ENCODE data around the gene AMOTL1.

Gene AMOTL1

DNA sequence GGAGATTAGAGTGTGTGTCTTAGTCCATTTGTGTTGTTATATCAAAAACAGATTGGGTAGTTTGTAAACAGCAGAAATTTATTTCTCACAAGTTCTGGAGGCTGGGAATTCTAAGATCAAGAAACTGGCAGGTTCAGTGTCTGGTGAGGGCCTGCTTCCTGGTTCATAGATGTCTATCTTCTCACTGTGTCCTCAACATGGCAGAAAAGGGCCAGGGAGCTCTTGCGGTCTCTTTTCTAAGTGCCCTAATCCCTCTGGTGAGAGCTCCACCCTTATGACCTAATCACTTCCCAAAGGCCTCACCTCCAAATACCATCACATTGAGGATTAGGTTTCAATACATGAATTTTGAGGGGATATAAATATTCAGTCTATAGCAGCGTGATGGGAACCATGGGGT, 25.5 kb upstream of the AMOTL1 start:
- DNase-seq (ENCODE audit: low read depth, low spot score): no peak

DNA sequence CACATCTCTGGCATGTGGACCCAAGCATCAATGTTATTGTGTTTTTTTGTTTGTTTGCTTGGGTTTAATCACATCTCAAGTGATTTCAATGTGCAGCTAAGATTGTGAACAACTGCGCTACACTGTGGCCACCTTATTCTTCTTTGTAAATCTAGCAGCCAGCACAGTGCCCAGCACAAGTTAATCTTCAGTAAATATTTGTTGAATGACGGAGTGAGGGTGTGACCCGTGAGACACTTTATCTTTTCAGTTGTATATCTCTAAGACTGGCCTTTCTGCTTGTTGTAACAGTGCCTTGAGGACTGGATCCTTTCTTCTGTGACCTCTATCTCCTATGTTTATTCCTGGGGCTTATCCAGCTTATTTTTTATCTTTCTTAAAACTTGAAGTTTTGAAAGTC, 21.4 kb upstream of the AMOTL1 start:
- no peak for DNase-seq (ENCODE audit: low read depth, low spot score)

DNA sequence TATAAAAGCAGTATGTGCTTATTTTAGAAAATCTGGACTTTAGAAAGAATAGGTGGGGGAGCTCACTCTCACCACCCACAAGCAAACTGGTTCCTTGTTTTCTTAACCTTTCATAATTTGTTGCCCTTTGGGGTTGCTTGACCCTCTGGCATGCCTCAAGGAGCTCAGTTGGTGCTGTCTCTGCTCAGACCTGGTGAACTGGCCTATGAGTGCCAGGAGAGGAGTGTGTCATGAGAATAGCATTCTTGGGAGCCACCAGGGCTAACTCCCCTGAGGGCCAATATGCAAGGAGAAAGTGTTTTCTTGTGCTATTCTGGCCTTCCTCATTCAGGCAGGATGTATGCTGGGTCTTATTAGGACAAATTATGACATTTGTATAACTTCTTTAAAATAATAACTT, 21.0 kb upstream of the AMOTL1 start:
- DNase-seq (ENCODE audit: low read depth, low spot score): no peak

DNA sequence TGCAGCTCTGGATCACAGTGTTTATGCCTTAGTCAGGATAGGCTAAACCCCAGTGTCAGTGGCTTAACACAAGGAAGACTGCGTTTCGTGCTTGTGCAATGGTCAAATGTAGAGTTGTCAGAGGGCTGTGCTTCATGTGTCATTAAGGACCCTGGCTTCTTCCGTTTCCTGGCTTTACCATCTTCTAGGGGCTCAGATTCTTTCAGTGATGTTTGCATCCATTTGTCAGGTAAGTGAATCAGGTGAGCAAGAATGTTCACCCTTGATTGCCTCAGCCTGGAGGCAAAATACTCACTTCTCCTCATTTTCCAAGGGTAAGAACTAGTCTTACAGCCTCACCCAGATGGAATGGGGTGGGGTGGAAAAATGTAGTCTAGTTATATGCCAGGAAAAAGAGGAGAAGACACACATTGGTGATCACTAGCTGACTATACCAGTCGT, 20.5 kb upstream of the AMOTL1 start:
- DNase-seq (ENCODE audit: low read depth, low spot score): no peak

DNA sequence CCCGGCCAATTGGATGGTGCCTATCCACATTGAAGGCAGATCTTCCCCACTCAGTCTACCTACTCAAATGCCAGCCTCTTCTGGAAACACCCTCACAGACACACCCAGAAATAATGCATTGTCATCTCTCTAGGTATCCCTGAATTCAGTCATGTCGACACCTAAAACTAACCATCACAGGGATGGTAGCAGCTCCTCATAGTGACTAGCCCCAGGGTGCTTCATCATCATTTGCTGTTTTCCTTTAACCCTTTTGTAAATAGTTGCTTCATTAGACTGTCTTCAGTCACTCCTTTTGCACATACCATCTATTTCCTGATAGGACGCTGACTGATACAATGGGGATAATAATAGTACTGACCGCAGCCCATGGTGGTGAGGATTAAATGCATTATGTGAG, 18.8 kb upstream of the AMOTL1 start:
- DNase-seq (ENCODE audit: low read depth, low spot score): no peak

DNA sequence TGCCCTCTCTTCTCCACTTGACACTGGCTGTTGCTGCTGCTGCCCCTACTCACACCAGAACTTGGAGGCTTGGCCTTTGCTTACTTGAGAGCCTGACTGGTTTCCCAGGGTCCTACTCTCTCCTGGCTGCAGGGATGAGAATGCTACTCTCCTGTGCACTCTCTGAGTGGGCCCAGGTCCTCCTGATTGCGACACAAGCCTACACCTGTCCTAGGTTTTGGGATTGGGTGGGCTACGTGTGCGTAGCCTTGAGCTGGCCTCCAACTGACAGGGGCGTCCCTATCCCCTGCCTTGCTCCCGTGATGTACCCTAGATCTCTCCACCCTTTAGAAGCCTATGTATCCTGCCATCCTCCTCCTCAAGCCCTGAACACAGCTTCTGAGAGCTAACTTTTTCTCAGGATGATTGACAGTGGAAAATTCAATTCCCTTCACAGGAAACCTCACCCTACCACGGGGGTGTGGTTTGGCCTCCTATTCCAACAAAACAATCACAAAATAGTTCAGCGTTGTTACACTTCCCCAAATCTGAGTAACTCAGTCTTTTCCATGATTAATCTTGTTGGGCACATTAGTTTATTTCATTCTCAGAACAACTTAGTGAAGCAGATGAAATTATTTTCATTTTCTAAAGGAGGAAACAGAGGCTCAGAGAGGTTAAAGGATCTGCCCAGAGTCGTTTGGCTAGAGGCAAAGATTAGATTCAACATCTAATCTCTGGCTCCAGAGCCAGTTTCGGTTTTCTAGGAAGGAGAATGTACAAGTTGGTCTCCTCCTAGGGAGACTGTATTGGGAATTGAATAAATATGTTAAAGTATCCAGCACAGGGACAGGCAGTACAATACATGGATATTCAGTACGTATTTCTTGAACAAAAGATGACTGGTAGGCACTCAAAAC, 17.6 kb upstream of the AMOTL1 start:
- DNase-seq (ENCODE audit: low read depth, low spot score): no peak

DNA sequence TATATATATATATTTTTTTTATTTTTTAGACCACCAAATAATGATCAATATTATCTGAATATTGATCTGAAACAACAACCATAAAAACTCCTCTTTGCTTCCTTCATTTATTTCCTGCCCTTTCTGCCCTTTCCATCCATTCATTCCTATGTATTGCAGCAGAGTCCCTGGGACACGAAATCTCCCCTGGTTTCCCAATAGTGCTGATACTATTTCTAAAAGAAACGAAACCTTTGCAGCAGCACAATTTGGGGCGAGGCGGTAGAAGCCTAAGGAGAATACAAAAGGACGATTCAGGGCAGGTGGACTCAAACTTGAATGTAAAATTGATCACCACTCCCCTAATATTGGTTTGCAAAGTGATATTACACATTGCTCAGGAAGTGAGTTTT, 16.9 kb upstream of the AMOTL1 start:
- no peak for DNase-seq (ENCODE audit: low read depth, low spot score)

DNA sequence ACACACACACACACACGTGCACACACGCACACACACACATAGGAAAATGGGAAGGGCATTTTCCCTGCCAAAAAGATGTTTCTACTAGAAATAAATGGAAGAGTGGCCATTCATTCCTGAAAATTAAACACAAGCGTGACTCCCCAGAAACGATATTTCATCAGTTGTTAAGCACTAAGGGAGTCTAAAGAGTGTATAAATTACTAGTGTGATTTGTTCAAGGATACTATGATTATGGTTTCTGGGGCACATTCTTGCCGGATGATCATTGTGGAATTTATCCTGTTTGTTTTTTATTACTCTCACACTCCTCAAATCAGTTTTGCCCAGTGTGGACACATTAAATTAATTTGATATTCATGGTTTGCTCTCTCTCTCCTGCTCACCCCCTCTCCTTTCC, 16.4 kb upstream of the AMOTL1 start:
- DNase-seq (ENCODE audit: low read depth, low spot score): no peak

DNA sequence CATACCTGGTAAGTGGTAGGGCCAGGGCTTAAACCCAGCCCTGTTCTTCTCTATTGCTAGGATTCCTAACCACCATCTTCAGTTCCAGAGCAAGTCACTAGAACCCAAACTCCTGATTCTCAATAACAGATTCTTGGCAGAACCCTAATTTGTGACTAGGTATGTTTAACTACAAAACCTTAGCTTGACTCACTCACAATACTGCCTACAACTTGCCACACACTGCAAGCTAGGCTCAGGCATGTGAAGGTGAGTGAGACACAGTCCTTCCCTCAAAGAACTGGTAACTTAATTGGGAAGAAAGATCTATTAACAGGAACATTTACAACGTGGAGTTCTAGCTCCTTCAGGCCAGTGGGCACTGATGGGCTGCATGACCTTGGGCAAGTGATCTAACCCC, 14.5 kb upstream of the AMOTL1 start:
- no peak for DNase-seq (ENCODE audit: low read depth, low spot score)

DNA sequence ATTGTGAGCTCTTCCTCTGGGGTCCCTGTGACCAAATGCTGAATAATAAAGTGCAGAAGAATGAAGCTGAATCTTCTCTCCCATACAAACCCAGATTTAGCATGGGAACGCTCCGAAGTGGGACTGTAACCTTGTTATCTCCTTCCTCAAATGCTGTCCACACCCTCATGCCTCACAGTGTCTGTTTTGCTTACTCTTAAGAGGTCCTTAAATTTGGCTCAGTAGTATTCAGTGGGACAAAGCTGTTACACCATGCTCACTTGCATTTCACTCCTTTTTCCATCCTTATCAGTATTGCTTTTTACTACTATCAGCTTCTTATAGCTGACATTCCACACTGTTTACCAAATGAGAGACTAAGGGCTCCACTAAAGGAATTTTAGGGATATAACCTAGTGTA, 13.8 kb upstream of the AMOTL1 start:
- DNase-seq (ENCODE audit: low read depth, low spot score): no peak

DNA sequence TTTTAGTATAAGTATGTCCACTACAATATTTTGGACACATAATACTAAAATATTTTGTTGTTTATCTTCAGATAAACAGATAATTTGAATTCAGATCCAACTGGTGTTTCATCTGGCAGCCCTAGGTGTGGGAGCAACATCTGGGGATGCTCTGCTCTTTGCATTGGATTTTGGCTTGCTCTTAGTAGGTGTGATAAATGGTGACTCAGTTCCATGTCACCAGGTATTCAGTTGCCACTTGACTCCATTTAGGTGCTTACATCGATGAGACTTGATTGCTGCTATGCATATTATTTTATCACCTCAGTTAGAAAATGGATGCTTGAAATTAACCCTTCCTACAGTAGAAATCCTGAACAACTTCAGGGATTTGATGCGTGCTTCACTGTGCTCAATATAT, 13.3 kb upstream of the AMOTL1 start:
- no peak for DNase-seq (ENCODE audit: low read depth, low spot score)

DNA sequence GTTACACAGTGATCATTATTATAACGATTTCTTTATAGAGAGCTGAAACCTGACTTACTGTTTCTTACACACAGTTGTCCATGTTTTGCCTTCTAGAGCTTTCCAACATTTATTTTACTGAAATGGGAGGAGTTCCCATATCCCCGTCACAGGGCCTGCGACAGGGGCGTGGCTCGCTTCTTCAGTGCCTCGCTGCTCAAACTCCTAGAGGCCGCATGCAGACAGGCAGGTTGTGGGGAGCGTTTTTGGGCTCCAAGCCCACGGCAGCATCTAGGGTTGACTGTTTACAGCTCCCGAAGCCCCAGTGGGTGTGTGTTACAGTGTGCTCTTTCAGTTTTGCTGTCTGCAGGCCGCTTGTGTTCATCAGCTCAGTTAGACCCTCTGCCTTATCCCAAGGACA, 12.7 kb upstream of the AMOTL1 start:
- DNase-seq (ENCODE audit: low read depth, low spot score): no peak

DNA sequence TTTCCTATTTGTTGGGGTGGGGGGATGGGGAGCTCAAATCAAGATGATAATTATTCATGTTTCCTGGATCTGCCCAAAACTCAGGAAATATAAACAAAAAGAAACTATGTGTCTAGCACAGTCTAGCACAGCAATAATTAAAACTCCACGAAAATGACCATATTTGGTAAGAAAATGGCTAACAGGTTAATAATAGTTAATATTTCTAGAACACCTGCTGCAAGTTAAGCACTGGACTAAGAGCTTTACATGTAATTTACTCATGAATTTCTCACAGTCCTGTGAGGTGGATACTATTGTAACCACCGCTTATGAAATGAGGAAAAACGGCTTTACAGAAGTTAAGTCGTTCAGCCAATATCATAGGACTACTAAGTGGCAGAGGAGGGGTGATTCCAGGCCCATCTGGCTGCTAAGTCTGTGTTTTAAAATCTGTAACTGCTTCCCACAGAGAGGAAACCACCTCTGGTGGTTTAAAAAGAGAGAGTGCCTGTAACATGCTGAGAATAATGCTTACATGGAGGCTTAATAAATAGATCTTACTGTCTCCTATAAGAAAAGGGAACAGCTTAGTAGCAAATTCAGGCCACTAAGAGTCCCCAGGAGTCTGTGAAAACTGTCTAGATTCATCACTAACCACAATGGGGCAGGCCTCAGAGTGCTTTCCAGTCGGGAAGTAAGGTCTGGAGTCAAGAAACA, 11.0 kb upstream of the AMOTL1 start:
- DNase-seq (ENCODE audit: low read depth, low spot score): no peak

DNA sequence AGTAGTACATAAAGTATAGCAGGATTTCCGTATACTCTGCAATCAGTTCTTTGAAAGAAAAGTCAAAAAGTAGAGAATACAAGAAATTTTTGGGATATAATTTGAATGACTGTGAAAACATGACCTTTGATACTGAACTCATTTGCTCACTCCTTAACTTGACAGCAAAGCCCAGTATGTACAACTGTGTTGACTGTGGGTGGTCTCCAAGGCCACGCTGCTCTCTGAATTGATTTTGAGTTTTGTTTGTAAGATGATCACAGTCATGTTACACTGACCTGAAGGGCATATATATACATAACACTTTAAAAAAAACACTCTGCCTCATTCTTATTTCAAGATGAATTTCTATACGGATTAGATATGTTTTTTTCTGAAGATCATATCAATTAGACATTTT, 9.5 kb upstream of the AMOTL1 start:
- no peak for DNase-seq (ENCODE audit: low read depth, low spot score)

DNA sequence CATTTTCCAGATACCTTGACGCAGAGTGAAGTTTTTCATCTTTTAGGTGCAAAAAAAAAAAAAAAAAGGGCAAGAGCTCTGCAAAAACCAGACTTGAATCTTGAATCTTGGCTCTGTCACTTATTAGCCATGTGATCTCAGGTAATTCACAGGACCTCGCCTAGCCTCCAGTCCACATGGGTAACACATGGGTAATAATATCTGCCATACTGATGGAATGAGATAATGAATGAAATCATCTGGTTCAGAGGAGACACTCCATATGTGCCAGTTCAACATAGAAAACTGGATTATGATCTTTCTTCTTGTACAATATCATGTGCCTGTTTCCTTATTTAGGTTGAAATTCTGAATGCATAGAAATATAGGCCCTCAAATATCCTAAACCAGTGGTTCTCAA, 8.6 kb upstream of the AMOTL1 start:
- no peak for DNase-seq (ENCODE audit: low read depth, low spot score)

DNA sequence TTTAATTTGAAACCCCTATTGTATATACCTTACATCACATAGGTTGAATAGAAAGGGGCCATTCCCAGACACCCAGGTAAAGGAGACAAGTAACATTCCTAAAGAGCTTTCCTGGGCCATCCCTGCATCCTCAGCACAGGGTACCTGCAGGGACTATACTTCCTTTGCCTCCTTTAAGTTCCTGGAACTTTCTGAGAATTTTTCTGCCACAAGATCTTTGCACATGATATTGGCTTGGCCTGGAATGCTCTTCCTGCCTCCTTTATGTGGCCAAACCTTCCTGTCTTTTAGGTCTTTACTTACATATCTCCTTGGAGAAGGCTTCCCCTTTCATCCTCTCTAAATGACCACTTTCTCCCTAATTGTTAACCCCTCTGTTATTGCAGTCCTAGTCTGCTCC, 7.9 kb upstream of the AMOTL1 start:
- no peak for DNase-seq (ENCODE audit: low read depth, low spot score)

DNA sequence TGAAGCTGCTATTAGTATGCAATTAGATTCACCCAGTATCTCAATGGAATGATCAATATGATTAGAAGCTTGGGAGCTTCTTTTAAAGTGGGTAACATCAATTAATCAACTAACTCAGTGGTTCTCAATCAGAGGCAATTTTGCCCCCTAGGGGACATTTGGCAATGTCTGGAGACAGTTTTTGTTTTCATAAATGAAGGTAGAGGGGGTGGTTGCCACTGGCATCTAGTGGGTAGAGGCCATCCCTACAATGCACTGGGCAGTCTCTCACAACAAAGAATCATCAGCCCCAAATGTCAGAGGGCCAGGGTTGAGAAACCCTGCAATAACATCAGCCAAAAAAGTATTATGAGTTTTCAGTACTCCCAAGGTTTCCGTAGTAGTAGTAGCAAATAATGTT, 5.9 kb upstream of the AMOTL1 start:
- no peak for DNase-seq (ENCODE audit: low read depth, low spot score)

DNA sequence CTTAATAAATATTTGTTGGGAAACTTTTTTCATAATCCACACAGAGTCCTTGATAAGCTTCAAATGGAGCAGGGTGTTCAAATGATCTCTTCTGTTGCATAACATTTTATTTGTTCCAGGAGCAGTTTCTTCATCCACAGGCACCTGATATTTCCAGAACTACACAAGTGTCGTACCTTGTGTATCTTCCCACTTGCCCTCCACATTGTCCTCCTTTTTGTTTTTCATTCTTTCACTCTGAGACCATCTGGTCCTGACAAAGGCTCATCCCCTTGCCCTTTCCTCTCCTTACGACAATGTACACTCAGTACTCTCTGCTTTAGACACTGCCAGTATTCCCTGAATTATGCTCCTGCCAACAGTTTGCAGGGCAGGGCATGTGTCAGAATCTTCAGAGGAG, 5.2 kb upstream of the AMOTL1 start:
- DNase-seq (ENCODE audit: low read depth, low spot score): no peak

DNA sequence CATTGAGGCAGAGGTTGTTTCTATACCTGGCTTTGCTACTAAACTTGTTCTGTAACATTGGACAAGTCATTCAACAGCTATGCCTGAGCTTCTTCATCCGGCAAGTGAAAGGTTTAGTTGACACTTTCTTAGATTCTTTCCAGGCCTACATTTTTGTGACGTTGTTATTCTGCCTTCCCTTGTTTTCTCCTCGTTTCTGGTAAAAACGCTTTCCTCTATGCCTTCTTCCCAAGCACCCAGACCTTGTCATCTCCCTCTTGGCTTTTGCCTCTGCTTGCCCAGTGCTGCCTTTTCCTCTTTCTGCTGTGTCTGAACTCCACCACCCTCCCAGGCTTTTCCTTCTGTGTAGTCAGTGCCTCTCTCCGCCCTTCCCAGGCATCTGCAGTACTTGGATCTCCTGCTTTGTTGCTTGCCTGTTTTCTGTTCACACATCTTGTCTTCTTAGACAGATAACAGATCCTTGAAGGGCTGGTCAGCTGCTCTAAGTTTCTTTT, 1.4 kb upstream of the AMOTL1 start:
- DNase-seq (ENCODE audit: low read depth, low spot score): no peak

DNA sequence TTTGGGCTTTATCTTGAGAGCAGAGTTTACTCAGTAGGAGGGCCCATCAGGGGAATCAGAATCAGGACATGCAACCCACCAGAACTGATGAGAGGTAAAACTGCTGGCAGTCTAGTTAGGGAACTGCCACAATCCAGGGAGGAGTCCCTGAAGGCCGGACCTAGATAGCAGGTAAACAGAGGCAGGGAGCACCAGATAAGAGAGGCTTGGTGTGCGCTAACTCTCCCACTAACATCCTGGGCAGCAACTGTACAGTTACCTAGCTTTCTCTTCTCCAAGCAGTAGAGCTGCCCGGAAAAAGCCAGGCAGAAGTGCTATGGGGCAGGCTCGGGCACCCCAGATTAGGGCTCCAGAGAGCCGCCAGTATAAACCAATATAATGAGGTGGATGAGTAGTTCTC, 865 bp upstream of the AMOTL1 start:
- no peak for DNase-seq (ENCODE audit: low read depth, low spot score)

DNA sequence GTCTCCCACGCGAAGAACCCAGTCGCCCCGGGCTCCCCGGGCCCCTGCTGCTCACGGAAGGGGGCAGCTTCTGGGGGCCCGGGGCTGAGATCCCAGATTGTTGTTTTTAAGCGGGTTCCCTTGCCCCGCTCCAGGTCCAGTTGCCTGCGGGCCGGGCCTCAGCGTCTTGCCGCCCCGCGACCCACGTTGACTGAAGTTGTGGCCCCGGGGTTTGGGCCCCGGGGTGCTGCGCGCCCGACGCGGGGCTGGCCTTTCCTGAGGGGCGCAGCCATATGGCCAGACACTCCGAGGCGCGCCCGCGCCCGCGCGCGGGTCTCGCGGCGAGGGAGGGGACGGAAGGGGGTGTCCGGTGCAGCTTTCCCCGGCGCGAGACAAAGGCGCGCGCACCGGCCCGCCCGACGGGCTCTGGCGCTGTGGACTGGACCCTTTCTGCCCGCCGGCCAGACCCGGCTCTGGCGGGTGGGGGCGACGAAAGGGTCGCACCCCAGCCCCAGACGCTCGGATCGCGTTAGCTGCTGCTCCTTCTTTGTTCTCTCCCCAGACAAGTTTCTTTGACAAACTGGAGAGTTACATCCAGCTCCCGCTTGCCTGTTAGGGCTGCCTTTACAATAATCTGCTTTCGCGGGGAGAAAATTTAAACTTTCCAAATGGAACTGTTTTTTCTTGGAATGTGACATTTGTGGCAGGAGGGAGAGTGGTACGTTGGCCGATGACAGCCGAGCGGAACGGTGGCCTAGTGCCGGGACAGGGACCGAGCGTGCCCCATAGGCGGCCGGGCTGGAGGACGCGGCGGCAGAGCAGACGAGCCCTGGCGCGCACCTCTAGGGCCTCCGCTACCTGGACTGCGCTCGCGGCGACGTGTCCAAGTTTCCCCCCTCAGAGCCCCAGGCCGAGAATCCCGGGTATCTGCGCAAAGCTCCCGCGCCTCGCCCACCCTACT, 716 bp downstream of the AMOTL1 start:
- DNase-seq (ENCODE audit: low read depth, low spot score): peak; percentile 77

DNA sequence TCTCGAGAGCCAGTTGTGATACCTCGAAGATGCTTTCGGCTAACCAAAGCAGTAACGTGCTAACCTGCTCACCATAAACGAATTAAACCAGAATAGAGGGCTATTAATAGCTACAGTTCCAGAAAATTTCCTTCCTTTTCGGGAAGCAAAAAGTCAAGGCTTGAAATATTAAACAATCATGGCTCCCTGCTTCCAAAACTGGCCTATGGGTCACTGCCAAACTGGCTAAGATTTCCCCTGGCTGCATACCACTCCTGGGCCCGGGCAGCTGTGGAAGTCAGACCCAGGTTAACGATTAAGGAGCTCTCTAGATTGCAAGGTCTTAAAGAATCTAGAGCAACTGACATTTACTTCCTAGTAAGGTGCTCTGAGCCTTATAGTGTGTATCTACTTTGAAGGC, 1.7 kb downstream of the AMOTL1 start:
- DNase-seq (ENCODE audit: low read depth, low spot score): no peak

All from astrocyte of the hippocampus (primary cell).